HL-60 (cell line): ENCODE data around the gene OARD1.
"Not testable (repeated sequence)": the region's sequence is repeated elsewhere in the genome, so short reads cannot be mapped to it uniquely, and the experiment has no call there.

Experiments used
- DNase-seq, 2 experiments: peaks; one replicate each; pipeline ENCODE4 v3.0.0-alpha.2; 2010 to 2020; ENCODE audit warnings: low read depth in 1 of 2, low spot score in 1 of 2
- H3K27ac ChIP-seq: fragments of 250-450 bp; sonication (Bioruptor Pico); replicated peaks from 2 replicates; pipeline ENCODE4 v1.5.1; 2020; ENCODE audit warnings: mild to moderate bottlenecking, moderate library complexity
- H3K27me3 ChIP-seq: fragments of 250-450 bp; sonication (Bioruptor Pico); 2 replicates; pipeline ENCODE4 v1.5.1; 2021; ENCODE audit warnings: mild to moderate bottlenecking, moderate library complexity; ENCODE audit not compliant: insufficient read depth, poor library complexity, severe bottlenecking
- H3K4me3 ChIP-seq: replicated peaks from 2 replicates; pipeline ENCODE4 v1.5.1; 2011; ENCODE audit warnings: mild to moderate bottlenecking, control low read depth, low read length; ENCODE audit not compliant: insufficient read depth
- CTCF ChIP-seq: IDR thresholded peaks from one replicate; pipeline ENCODE4 v1.5.1; 2011; ENCODE audit warnings: low read length, control low read depth, inconsistent platforms; ENCODE audit not compliant: insufficient read depth
- GABPA ChIP-seq: IDR thresholded peaks from 2 replicates; pipeline ENCODE4 v1.6.1; 2012; ENCODE audit warnings: low read depth
- POLR2AphosphoS5 ChIP-seq: IDR thresholded peaks from 2 replicates; pipeline ENCODE4 v1.6.1; 2012; ENCODE audit warnings: low read depth
- SPI1 ChIP-seq: IDR thresholded peaks from 2 replicates; pipeline ENCODE4 v1.6.1; 2012; ENCODE audit warnings: low read depth, mild to moderate bottlenecking, borderline replicate concordance
- long read RNA-seq: library from polyadenylated mRNA; unstranded; transcript quantifications from one replicate; pipeline ENCODE4 v2.0.0, GENCODE V29; 2020
- TF ChIP-seq, protein P1 (sequence below): IDR thresholded peaks from 2 replicates; pipeline ENCODE4 v1.6.1; 2012; ENCODE audit warnings: low read depth; ENCODE audit not compliant: insufficient replicate concordance

Gene OARD1
- long read RNA-seq, transcript OARD1-202 (6 exons, 1,337 nt) = major isoform, 79 of 171 reads
- long read RNA-seq, transcript OARD1-207 (5 exons, 819 nt) = minor isoform, 23 of 171 reads
- long read RNA-seq, transcript OARD1-210 (6 exons, 3,330 nt) = minor isoform, 45 of 171 reads
- long read RNA-seq, transcript OARD1-203 (6 exons, 1,515 nt) = minor isoform, 6 of 171 reads
- long read RNA-seq, partial matches to known transcripts = 1 of 171 reads
- long read RNA-seq, other reads (novel, unspliced or antisense) = 15 of 171 reads

DNA sequence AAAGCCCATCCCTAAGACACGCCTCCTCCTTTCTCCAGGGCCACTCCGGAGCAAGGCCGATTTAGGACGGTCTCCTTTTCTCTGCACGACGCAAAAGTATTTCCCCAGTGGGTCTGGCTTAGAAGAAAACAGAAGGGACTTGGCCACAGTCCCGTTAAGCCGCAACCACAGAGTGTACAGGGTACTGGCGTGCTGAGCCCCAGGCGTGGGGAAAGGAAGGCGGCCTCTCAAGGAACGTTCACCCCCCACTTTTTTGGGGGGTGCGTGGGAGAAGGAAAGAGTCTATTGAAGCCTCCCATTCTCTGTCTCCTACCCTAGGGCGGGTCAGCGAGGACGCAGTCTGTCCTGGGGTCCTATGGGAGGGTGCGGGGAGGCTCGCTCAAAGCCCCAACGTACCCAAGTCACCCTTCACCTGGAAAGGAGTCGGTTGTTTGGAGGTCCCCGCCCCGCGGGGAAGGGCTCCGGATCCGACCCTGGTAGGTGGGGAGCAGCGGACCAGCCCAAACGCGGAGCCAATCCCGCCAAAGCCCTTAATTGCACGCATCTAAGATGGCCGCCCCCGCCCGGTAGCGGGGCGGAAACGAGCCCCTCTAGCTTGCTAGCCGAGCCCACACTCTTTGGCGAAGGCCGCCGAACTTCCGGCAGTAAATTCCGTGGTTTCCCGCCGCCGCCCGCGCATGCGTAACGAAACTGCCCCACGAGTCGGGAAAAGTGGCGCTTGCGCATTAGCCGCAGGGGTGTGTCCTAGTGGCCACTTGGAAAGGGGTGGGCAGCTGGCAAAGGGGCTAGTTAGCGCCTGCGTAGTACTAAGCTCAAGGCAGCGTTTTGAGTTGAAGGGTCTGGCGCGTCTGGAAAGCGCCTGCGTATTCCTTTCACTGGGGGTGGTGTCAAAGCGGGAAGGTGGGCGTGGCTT, at the start of gene OARD1:
Gene OARD1 (minus strand): TSS at position 434 of the 913 bp plus-strand sequence. CDS start 722 bp downstream, outside the sequence.
- TF ChIP-seq GABPA = peak; percentile 85
- TF ChIP-seq SPI1 = no peak
- TF ChIP-seq POLR2AphosphoS5 = peak; percentile 91
- TF ChIP-seq, protein P1, sequence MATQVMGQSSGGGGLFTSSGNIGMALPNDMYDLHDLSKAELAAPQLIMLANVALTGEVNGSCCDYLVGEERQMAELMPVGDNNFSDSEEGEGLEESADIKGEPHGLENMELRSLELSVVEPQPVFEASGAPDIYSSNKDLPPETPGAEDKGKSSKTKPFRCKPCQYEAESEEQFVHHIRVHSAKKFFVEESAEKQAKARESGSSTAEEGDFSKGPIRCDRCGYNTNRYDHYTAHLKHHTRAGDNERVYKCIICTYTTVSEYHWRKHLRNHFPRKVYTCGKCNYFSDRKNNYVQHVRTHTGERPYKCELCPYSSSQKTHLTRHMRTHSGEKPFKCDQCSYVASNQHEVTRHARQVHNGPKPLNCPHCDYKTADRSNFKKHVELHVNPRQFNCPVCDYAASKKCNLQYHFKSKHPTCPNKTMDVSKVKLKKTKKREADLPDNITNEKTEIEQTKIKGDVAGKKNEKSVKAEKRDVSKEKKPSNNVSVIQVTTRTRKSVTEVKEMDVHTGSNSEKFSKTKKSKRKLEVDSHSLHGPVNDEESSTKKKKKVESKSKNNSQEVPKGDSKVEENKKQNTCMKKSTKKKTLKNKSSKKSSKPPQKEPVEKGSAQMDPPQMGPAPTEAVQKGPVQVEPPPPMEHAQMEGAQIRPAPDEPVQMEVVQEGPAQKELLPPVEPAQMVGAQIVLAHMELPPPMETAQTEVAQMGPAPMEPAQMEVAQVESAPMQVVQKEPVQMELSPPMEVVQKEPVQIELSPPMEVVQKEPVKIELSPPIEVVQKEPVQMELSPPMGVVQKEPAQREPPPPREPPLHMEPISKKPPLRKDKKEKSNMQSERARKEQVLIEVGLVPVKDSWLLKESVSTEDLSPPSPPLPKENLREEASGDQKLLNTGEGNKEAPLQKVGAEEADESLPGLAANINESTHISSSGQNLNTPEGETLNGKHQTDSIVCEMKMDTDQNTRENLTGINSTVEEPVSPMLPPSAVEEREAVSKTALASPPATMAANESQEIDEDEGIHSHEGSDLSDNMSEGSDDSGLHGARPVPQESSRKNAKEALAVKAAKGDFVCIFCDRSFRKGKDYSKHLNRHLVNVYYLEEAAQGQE = peak; percentile 38
- no peak for TF ChIP-seq CTCF
- DNase-seq = peak; percentile 83 to 99

DNA sequence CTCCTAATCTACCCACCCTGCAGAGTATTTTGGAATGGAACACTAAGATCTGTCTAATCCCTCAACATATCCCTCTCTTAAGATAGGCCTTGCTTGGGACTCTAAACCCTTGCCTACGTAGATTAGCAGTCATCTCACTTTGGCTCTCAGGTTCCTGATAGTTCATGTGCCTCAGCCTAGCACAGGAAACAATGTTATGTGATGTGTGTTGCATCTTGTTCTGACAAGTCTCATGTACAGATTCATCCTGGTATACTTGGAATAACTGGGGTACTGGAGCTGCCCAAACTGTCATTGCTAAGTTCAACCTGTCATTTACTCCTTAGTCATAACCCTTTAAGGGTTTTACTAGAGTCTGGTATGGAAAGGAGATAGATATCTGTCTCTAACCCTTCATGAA, 47.9 kb upstream of the OARD1 start:
- H3K27me3 ChIP-seq = no peaks in the 10 kb centered on the region
- no peak for DNase-seq
- TF ChIP-seq, protein P1 = no peak
- TF ChIP-seq SPI1 = no peak
- TF ChIP-seq POLR2AphosphoS5 = no peak
- no peak for TF ChIP-seq GABPA
- no peak for TF ChIP-seq CTCF
- H3K4me3 ChIP-seq = no peak overlapping the region
- no peak overlapping the region for H3K27ac ChIP-seq

More for the DNA sequence above, at the start of gene OARD1:
- H3K4me3 ChIP-seq = peak within 1 kb of the TSS; percentile 82
- no peaks in the 10 kb centered on the region for H3K27me3 ChIP-seq
- H3K27ac ChIP-seq = peak within 1 kb of the TSS; percentile 98

DNA sequence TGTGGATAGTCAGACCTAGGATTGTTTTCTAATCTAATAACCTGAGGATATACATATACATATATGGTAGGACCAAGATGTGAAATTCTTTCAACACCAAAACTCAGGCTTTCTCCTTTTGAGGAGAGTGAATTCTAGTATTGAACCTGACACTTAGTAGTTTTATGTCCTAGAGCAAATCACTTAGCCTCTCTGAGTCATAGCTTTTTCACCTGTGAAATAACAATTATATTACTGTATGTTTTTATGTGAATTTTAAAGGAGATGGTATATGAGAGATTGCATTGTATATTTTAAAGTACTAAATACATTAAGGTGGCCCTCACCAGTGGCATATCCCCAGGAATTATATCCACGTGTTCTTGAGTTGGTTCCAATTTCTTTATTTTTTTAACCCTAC, 47.4 kb upstream of the OARD1 start:
- no peak overlapping the region for H3K4me3 ChIP-seq
- no peak for DNase-seq
- no peaks in the 10 kb centered on the region for H3K27me3 ChIP-seq
- TF ChIP-seq GABPA (no peak), CTCF (no peak), POLR2AphosphoS5 (no peak), SPI1 (no peak)
- TF ChIP-seq, protein P1 = no peak
- H3K27ac ChIP-seq = no peak overlapping the region

GRCh38 chr6:41115027-41115426, 42.9 kb upstream of the OARD1 start:
- not testable (repeated sequence) for H3K27me3 ChIP-seq, H3K27ac ChIP-seq, H3K4me3 ChIP-seq, DNase-seq
